GM19397 (cell line): ENCODE measurements around the gene RGS3.

ENCODE experiments used
- ATAC-seq: cut with Tn5 transposase; IDR thresholded peaks from one replicate; pipeline ENCODE4 v1.9.1; 2021; ENCODE audit warnings: mild to moderate bottlenecking, moderate library complexity; ENCODE audit not compliant: unreplicated experiment

Gene RGS3

DNA sequence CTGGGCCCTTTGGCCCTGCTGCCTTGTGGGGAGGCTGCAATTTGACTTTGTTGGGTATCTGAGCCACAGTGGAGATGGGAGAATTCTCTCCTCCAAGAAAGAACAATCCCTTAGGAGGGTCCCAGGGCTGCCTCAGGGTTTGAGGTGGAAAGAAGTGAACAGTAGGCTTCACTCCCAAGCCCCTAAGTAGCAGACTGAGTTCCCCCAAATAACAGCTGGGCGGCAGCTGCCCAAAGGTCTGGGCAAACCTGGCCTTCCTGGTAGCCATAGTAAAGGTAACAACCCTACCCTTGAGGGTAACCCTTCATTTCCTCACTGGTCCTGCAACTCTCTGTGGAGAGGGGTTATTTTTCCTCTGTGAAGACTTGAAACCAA is 746 bp downstream of the RGS3 start:
- no peak for ATAC-seq

GRCh38 chr9:113465599-113466140 is 2.1 kb downstream of the RGS3 start:
- no peak for ATAC-seq

GRCh38 chr9:113467183-113467582 is 3.7 kb downstream of the RGS3 start:
- no peak for ATAC-seq

- no peak for ATAC-seq
Measured at GRCh38 chr9:113468716-113469448, 5.4 kb downstream of the RGS3 start.

DNA sequence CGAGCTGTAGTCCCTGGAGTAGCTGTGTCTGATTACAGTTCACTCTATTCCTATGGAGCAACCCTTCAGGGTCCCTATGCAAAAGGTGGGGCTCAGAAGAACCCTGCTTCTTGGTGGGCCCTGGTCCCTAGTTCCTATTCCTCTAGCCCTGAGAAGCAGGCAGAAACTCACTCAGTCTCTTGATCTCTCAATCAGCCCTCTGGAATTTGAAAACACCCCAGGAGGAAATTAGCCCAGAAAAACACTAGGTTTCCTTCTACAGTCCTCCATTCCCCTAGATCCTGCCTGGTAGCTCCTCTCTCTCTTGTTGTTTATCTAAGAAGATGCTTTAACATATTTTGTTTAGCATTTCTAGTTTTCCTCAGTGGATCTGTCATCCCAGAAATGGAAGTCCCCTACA is 7.6 kb downstream of the RGS3 start:
- no peak for ATAC-seq

- no peak for ATAC-seq
Measured at GRCh38 chr9:113471566-113471965, 8.0 kb downstream of the RGS3 start.

DNA sequence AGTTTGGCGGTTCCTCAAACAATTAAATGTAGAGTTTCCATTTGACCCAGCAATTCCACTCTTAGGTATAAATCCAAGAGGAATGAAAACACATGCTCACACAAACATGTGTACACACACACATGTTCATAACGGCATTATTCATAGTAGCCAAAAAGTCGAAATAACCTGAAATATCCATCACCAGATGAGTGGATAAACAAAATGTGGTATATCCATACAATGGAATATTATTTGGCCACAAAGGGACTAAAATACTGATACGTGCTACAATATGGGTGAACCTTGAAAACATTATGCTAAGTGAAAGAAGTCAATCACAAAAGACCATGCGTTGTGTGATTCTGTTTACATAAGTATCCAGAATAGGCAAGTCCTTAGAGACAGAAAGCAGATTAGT is 8.7 kb downstream of the RGS3 start:
- ATAC-seq, result no peak

GRCh38 chr9:113474360-113475028 is 11.0 kb downstream of the RGS3 start:
- no peak for ATAC-seq

DNA sequence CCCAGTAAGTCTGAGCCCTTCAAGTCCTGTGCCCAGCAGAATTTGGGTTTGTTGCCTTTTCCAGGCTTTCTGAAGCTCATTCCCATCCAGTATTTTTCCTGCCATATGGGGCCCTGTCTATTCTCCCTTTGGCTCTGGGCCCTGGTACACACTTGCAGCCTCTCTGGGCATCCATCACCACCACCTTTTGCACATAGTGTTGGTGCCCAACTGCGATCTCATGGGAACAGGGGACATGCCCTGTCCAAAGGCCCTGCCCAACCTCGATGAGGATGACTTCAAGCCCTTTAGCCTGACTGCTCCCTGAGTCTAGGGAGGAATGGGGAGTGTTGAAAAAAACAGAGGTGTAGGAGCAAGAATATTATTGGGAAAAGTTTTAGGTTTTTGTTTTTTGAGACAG is 11.5 kb downstream of the RGS3 start:
- ATAC-seq, result no peak

DNA sequence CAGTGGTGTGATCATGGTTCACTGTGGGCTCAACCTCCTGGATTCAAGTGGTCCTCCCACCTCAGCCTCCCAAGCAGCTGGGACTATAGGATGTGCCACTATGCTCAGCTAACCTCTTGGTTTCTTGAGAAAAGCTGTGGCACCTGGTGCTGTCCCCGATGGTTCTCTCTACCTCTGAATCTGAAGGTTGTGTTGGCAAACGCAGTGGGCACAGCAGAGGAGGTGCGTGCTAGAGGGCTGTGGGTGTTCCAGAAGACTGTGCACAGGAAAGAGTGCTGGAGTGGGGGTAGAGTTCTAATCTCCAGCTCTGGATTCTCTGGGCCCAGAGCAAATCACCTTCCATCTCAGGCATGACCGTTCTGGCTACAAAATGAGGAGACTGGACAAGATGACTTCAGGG is 12.5 kb downstream of the RGS3 start:
- no peak for ATAC-seq

DNA sequence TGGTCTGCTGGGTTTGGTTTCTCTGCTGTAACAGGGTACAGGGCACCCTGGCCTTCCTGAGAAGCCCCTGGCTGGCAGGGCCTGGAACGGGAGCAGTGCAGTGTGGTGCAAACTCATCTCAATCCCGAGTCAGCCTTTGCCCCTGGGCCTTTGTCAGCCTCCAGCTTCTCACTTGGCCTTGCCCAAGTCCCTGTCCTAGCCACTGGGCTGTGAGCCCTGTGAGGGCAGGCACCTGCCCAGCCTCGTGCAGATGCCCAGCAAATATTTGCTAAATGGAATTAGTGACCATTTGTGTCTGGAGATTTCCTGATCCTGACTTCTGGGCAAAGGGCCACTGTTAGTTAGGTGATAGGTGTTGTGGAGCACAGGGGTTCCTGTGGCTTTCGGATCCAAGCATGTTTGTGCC is 13.0 kb downstream of the RGS3 start:
- no peak for ATAC-seq

- no peak for ATAC-seq
Measured at GRCh38 chr9:113477058-113477457, 13.5 kb downstream of the RGS3 start.

GRCh38 chr9:113477661-113478060 is 14.1 kb downstream of the RGS3 start:
- no peak for ATAC-seq

- ATAC-seq, result no peak
Measured at GRCh38 chr9:113479174-113479621, 15.7 kb downstream of the RGS3 start.

DNA sequence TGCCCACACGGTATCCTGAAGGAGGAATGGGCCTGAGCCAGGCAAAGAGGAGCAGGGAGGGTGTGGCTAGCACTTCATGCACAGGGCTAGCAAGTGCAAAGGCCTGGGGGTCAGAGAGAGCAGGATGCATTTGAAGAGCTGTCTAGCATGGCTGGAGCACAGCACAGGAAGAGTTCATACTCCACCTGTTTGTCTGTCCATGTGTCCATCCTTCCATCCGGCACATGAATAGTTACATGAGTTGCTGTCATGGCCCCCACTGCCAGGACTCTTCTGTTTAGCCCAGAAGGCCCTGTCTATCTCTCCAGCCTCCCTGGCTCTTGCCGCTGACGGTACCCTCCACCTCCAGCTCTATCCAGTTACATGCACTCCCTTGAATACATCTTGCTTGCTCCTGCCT is 17.1 kb downstream of the RGS3 start:
- ATAC-seq, result no peak

DNA sequence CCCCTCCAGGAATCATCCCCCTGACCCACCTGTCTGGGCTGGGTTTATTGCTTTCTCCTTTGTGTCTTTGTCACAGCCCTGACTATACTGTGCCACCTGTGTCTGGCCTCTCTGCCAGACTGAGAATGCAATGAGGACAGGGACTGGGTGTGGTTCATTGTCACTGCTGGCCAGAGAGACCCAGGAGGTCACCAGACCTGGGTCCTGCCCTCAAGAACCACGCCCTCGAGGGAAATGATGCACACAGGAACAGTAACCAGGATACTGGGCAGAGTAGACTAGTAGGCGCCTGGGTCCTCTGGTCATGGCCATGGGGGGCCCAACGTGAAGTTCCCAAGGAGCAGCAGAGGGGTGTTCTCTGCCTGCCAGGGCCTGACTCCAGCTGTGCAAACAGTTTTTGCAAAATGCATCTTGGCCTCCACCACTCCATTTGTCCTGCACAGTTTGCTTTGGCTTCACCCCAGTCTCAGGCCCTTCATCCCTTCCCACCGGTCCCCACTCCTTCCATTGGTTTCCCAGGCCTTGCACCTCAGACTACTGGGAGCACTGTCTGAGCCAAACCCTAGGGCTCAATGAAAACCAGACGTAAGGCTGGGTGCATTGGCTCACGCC is 17.8 kb downstream of the RGS3 start:
- no peak for ATAC-seq

DNA sequence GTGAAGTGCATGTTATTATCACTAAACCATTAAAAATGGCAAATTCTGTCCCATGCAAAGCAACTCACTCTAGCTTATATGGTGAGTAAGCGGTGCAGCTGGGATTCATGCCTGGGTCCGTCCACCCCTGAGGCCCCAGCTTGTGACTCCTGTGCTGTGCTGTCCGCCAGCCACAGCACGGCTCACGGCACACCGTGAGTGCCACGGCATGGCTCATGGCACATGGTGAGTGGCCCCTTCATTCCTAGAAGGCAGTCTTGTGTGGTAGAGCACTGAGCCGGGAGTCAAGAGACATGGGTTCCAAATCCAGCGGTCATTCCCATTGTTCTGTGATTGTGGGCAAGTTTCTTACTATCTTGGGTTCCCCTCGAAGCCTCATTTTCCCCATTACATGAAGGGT is 18.8 kb downstream of the RGS3 start:
- ATAC-seq, result no peak

DNA sequence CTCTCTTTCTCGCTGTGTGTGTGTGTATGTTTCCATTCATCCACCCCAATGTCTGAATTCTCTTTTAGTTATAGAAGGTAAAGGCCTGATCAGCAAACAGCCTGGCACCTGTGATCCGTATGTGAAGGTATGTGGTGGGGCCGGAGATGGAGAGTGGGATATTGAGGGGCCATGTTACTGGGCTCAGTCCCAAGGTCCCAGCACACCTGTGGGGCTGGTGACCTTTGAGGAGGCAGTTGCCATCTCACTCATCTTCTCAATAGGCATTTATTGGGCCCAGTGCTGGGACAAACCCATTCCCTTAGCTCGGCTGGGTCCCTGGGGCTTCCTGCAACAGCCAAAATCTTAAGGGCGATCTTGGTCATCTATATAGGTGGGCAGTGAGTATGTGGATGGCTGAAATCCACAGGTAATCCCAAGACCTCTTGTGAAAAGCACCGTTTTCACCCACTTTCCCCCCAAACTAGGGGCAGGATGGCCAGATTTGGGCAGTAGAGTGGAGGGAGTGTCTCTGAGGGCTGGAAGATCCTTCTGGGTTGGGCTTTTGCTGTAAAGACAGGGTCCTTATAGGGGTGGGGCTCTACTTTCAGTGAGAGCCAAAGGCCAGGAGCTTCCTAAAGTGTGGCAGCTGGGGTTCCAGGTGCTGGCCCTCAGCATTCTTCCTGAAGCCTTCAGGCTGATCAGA is 19.6 kb downstream of the RGS3 start:
- no peak for ATAC-seq

GRCh38 chr9:113483676-113484257 is 20.2 kb downstream of the RGS3 start:
- ATAC-seq, result no peak

GRCh38 chr9:113484258-113484730 is 20.8 kb downstream of the RGS3 start:
- ATAC-seq, result no peak

GRCh38 chr9:113485761-113486115 is 22.2 kb downstream of the RGS3 start:
- ATAC-seq, result no peak
